ENCODE measurements around the gene ATP2A1.
A peak's percentile ranks its signal among the peaks of the same experiment; 100 is the strongest.
"Not testable (repeated sequence)": the region's sequence is repeated elsewhere in the genome, so short reads cannot be mapped to it uniquely, and the experiment has no call there.

The ATP2A1 gene

DNA sequence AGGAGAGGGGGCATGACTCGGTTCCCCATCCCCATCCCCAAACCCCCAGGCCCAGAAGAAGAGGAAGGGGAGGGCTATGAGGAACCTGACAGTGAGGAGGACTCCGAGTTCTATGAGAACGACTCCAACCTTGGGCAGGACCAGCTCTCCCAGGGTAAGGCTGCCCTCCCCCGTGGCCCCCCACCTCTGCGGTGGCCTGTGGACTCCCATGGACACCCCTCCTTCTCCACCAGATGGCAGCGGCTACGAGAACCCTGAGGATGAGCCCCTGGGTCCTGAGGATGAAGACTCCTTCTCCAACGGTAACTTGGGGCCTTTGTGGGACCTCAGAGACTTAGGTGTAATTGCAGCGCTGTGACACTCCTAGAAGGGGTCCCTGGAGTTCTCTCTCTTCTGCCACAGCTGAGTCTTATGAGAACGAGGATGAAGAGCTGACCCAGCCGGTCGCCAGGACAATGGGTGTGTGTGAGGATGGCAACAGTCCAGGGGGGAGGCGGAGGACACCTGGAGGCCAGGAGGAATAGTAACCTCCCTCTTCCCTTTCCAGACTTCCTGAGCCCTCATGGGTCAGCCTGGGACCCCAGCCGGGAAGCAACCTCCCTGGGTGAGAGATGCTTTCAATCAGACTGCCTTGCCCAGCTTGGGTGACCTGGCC, 59.1 kb downstream of the ATP2A1 start:
- no peak for DNase-seq

DNA sequence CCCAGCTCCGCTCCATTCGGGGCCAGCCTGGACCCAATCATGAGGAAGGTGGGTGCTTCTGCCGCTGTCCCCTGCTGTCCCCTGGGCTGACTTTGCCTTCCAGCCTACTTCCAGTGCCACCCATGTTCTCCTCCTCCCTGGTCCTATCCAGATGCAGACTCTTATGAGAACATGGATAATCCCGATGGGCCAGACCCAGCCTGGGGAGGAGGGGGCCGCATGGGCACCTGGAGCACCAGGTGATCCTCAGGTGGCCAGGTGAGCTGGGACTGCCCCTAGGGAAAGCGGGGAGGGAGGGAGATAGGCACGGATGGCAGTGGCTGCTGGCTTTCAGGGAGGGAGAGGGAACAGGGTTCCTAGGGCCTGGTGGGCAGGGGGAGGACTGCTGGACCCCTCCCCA, 60.4 kb downstream of the ATP2A1 start:
- no peak for DNase-seq

DNA sequence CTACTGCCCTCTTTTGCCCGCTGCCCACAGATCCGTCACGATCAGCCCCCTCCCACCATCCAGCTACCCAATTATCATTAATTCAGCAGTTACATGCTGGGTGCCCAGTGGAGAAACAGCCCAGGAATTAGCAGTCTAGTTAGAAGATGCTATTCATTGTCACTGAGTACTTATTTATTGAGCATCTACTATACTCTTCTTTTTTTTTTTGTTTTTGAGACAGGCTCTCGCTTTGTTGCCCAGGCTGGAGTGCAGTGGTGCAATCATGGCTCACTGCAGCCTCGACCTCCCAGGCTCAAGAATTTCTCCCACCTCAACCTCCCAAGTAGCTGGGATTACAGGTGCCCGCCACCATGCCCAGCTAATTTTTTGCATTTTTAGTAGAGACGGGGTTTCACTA, 61.5 kb downstream of the ATP2A1 start:
- DNase-seq = not testable (repeated sequence)

DNA sequence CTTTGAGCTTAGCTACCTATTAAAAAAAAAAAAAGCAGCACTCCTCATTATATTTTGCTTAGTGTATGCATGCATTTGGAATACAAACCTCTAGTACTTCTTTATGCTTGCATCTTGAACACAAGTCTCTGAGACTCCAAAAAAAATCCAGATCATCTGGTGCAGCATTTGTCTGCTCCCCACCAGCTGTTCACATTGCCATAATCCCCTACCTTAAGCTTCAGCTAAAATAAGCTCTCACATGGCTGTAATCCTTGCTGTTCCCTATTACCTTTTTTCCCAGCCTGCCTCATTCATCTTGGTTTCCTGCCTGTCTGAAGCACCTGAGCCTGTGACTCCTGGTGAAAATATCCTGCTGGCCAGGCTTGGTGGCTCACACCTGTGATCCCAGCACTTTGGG, 65.0 kb downstream of the ATP2A1 start:
- DNase-seq = no peak

DNA sequence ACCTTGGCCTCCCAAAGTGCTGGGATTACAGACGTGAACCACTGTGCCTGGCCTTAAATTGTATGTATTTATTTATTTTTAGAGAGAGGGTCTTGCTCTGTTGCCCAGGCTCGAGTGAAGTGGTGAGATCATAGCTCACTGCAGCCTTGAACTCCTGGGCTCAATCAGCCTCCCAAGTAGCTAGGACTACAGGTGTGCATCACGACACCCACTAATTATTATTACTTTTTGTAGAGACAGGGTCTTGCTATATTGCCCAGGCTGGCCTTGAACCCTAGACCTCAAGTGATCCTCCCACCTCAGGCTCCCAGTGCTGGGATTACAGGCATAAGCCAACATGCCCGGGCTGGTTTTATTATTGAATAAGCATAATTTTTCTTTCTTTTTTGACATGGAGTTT, 68.4 kb downstream of the ATP2A1 start:
- DNase-seq = no peak

DNA sequence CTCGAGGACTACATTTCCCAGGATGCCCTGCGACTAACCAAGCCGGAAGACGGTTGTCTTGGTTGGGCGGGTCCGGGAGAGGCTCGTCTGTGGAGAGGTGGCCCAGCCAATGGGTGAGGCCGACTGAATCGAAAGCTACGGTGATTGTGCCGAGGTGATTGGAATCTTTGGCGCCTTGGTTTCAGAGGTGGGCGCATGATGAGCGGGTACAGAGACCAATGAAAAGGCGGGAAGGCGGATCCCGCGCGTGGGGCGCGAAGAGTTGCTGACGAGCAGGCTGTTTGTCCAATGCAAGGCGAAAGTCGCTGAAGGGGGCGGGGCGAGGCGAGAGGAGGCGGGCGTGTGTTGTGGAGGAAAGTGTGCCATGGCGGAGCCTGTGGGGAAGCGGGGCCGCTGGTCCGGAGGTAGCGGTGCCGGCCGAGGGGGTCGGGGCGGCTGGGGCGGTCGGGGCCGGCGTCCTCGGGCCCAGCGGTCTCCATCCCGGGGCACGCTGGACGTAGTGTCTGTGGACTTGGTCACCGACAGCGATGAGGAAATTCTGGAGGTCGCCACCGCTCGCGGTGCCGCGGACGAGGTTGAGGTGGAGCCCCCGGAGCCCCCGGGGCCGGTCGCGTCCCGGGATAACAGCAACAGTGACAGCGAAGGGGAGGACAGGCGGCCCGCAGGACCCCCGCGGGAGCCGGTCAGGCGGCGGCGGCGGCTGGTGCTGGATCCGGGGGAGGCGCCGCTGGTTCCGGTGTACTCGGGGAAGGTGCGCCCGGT, 72.5 kb downstream of the ATP2A1 start, which contains the start of gene NFATC2IP:
Gene NFATC2IP (plus strand): TSS at position 290 of the 762 bp plus-strand sequence. CDS start 75 bp downstream, at position 365.
- DNase-seq = peak; percentile 97 to 100 (median 99)

DNA sequence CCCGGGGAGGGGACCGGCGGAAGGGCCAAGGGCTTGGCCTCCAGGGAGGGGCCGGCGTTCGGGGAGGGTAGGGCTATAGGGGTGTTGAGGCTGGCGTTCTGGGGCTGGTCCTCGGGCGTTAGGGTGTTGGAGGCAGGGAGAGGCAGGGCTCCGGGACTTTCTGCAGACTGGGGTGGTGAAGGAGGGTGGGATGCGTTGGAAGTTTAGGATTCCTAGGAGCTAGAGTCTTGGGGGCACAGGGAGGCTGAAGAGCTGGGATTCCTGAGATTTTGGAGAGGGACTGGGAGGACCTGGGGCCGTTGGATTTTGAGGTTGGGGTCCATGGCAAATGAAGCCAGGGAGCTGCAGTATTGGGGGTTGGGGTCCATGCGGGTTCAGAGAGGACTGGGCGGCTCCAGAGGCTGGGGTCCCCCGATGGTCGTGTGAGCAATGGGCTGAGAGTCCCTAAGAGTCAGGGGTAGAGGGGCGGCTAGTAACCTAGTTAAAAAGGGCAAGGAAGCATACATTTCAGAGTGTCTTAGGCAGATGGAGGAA, 73.2 kb downstream of the ATP2A1 start:
- DNase-seq = no peak
